ENCODE data around the gene RANBP3L. TPM values are rescaled to one million over a fixed set of nuclear protein-coding genes. Genes with fewer than 3 reads are reported as not detected.

RANBP3L gene
- total RNA-seq, 1 donor from 2014 or later, result not detected

- no peak overlapping the region for H3K4me3 Mint-ChIP-seq (ENCODE audit: unreplicated experiment)
- Histone ChIP-seq H3K4me1 (ENCODE audit: insufficient read depth, low read length) (peaks cover 16% of the 10 kb centered on the region), H3K9me3 (ENCODE audit: insufficient read depth, low read depth, low read length) (no peaks in the 10 kb centered on the region), H3K79me2 (ENCODE audit: insufficient read depth, low read length) (peaks cover 18% of the 10 kb centered on the region), H3K4me2 (ENCODE audit: low read length) (no peak overlapping the region), H3K27me3 (ENCODE audit: insufficient read depth, low read length) (no peaks in the 10 kb centered on the region), H3K27ac (ENCODE audit: low read depth, low read length) (no peak overlapping the region), H2AFZ (ENCODE audit: low read depth, low read length) (no peak overlapping the region), H3K9ac (ENCODE audit: low read length) (no peak overlapping the region), H4K20me1 (ENCODE audit: insufficient read depth, low read length) (peaks cover 5% of the 10 kb centered on the region), H3K4me3 (ENCODE audit: insufficient read depth, low read depth, low read length) (no peak overlapping the region), H3K36me3 (ENCODE audit: insufficient read depth, low read length) (no peaks in the 10 kb centered on the region)
- DNase-seq (ENCODE audit: low read depth) (no peak), FAIRE-seq (no peak)
- no peaks in the 10 kb centered on the region for H3K36me3 Mint-ChIP-seq (ENCODE audit: low read depth, unreplicated experiment)
- no peaks in the 10 kb centered on the region for H3K27me3 Mint-ChIP-seq (ENCODE audit: low read depth, unreplicated experiment)
- H3K27ac Mint-ChIP-seq (ENCODE audit: unreplicated experiment), result no peak overlapping the region
- TF ChIP-seq CTCF (IDR thresholded peaks at IDR 0.05; ENCODE audit: insufficient read depth, low read depth, low read length), result no peak
- TF ChIP-seq EZH2 (IDR thresholded peaks at IDR 0.05; ENCODE audit: insufficient read depth, low read length), result no peak
- no peaks in the 10 kb centered on the region for H3K9me3 Mint-ChIP-seq (ENCODE audit: unreplicated experiment)
- peaks cover 12% of the 10 kb centered on the region for H3K4me1 Mint-ChIP-seq (ENCODE audit: low read depth, unreplicated experiment)
These were observed 58.0 kb downstream of the RANBP3L start for GRCh38 chr5:36243653-36244052.

- Histone ChIP-seq H3K9me3 (ENCODE audit: insufficient read depth, low read depth, low read length) (no peaks in the 10 kb centered on the region), H3K36me3 (ENCODE audit: insufficient read depth, low read length) (no peaks in the 10 kb centered on the region), H3K4me3 (ENCODE audit: insufficient read depth, low read depth, low read length) (peak overlapping the region; percentile 73), H2AFZ (ENCODE audit: low read depth, low read length) (peak overlapping the region; percentile 94), H3K79me2 (ENCODE audit: insufficient read depth, low read length) (peaks cover 26% of the 10 kb centered on the region), H4K20me1 (ENCODE audit: insufficient read depth, low read length) (peaks cover 5% of the 10 kb centered on the region), H3K4me2 (ENCODE audit: low read length) (peak overlapping the region; percentile 94), H3K9ac (ENCODE audit: low read length) (peak overlapping the region; percentile 90), H3K27me3 (ENCODE audit: insufficient read depth, low read length) (no peaks in the 10 kb centered on the region), H3K27ac (ENCODE audit: low read depth, low read length) (peak overlapping the region; percentile 94), H3K4me1 (ENCODE audit: insufficient read depth, low read length) (peaks cover 16% of the 10 kb centered on the region)
- Mint-ChIP-seq H3K4me3 (ENCODE audit: unreplicated experiment) (peak overlapping the region; percentile 86), H3K27me3 (ENCODE audit: low read depth, unreplicated experiment) (no peaks in the 10 kb centered on the region), H3K9me3 (ENCODE audit: unreplicated experiment) (no peaks in the 10 kb centered on the region), H3K36me3 (ENCODE audit: low read depth, unreplicated experiment) (no peaks in the 10 kb centered on the region), H3K4me1 (ENCODE audit: low read depth, unreplicated experiment) (peaks cover 12% of the 10 kb centered on the region), H3K27ac (ENCODE audit: unreplicated experiment) (peak overlapping the region; percentile 93)
- TF ChIP-seq CTCF (IDR thresholded peaks at IDR 0.05; ENCODE audit: insufficient read depth, low read depth, low read length) (no peak), EZH2 (IDR thresholded peaks at IDR 0.05; ENCODE audit: insufficient read depth, low read length) (no peak)
- FAIRE-seq, result no peak
- no peak for DNase-seq (ENCODE audit: low read depth)
These were observed 58.9 kb downstream of the RANBP3L start for GRCh38 chr5:36242534-36243485.
